BLaER1 treated with 17β-estradiol and CSF1 and Interleukin-3, amounts not matched to agents 10 nM and 100 nM (cell line): ENCODE measurements around the gene SRL.
A peak's percentile ranks its signal among the peaks of the same experiment; 100 is the strongest.
"Not testable (repeated sequence)": the region's sequence is repeated elsewhere in the genome, so short reads cannot be mapped to it uniquely, and the experiment has no call there.

Experiments
- H3K27ac ChIP-seq, 11 experiments: shearing (Covaris generic); formaldehyde crosslinking; 2 replicates each; pipeline ENCODE4 v1.8.1; 2022
- H3K27me3 ChIP-seq, 11 experiments: shearing (Covaris generic); formaldehyde crosslinking; 2 replicates each; pipeline ENCODE4 v1.8.1; 2022
- H3K36me3 ChIP-seq, 11 experiments: shearing (Covaris generic); formaldehyde crosslinking; 2 replicates each; pipeline ENCODE4 v1.8.1; 2022
- H3K4me1 ChIP-seq, 10 experiments: shearing (Covaris generic); formaldehyde crosslinking; 2 replicates each; pipeline ENCODE4 v1.8.1; 2022
- H3K4me2 ChIP-seq, 11 experiments: shearing (Covaris generic); formaldehyde crosslinking; 2 replicates each; pipeline ENCODE4 v1.8.1; 2022
- H3K4me3 ChIP-seq, 10 experiments: shearing (Covaris generic); formaldehyde crosslinking; 2 replicates each; pipeline ENCODE4 v1.8.1; 2022
- H3K9ac ChIP-seq, 11 experiments: shearing (Covaris generic); formaldehyde crosslinking; 2 replicates each; pipeline ENCODE4 v1.8.1; 2022
- H3K9me3 ChIP-seq, 11 experiments: shearing (Covaris generic); formaldehyde crosslinking; replicated peaks in 1 of 11; 2 replicates each; pipeline ENCODE4 v1.8.1; 2022
- H4K20me1 ChIP-seq, 11 experiments: shearing (Covaris generic); formaldehyde crosslinking; 2 replicates each; pipeline ENCODE4 v1.8.1; 2022
- Cebpa-rat ChIP-seq, 11 experiments: shearing (Covaris generic); IDR thresholded peaks; 2 replicates each; pipeline ENCODE4 v1.8.1; 2022

SRL gene

GRCh38 chr16:4160658-4161430 is 81.0 kb downstream of the SRL start:
- peak overlapping the region in 5 of 11 experiments; percentile 6 to 67 (median 63); a peak in 7 of 22 replicates for H3K4me2 ChIP-seq

GRCh38 chr16:4159726-4160125 is 82.2 kb downstream of the SRL start:
- Histone ChIP-seq H3K9me3 (no peaks in the 10 kb centered on the region), H4K20me1 (no peaks in the 10 kb centered on the region), H3K9ac (no peak overlapping the region), H3K4me1 (peaks cover 0 to 38% (median 10%) of the 10 kb centered on the region in 10 experiments; a peak in 11 of 20 replicates), H3K27me3 (no peaks in the 10 kb centered on the region), H3K27ac (peak overlapping the region in 1 of 11 experiments; percentile 81; a peak in 2 of 22 replicates), H3K4me2 (peak overlapping the region in 3 of 11 experiments; percentile 63 to 67 (median 65); a peak in 6 of 22 replicates), H3K4me3 (no peak overlapping the region), H3K36me3 (no peaks in the 10 kb centered on the region)
- TF ChIP-seq Cebpa-rat (IDR thresholded peaks at IDR 0.05) = no peak

More at GRCh38 chr16:4160658-4161430, 81.0 kb downstream of the SRL start:
- Histone ChIP-seq H3K9me3 (no peaks in the 10 kb centered on the region), H4K20me1 (no peaks in the 10 kb centered on the region), H3K4me3 (no peak overlapping the region), H3K4me1 (peaks cover 0 to 38% (median 10%) of the 10 kb centered on the region in 10 experiments; a peak in 11 of 20 replicates), H3K27ac (peak overlapping the region in 3 of 11 experiments; percentile 19 to 81 (median 73); a peak in 6 of 22 replicates), H3K36me3 (no peaks in the 10 kb centered on the region), H3K27me3 (no peaks in the 10 kb centered on the region), H3K9ac (peak overlapping the region in 2 of 11 experiments; percentile 34 to 54; a peak in 3 of 22 replicates)
- TF ChIP-seq Cebpa-rat (IDR thresholded peaks at IDR 0.05) = no peak

GRCh38 chr16:4158143-4159093 is 83.5 kb downstream of the SRL start:
- Histone ChIP-seq H3K4me1 (peaks cover 0 to 38% (median 10%) of the 10 kb centered on the region in 10 experiments; a peak in 11 of 20 replicates), H3K4me3 (no peak overlapping the region)
- no peak for TF ChIP-seq Cebpa-rat (IDR thresholded peaks at IDR 0.05)

DNA sequence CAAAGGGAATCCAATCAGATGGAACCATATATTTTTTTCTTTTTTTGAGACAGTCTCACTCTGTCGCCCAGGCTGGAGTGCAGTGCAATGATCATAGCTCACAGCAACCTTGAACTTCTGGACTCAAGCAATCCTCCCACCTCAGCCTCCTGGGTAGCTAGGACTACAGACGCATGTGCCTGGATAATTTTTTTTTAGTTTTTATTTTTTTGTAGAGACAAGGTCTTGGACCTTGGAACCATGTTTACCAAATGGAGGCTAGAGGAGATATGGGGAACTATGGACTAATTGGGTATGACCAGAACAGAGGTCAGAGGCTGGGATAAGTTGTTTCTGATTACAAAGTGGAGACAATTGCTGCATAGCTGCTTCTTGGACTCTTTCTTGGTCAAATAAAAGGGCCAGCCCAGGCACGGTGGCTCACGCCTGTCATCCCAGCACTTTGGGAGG is 84.5 kb downstream of the SRL start:
- Histone ChIP-seq H3K9me3 (no peaks in the 10 kb centered on the region), H3K9ac (no peak overlapping the region), H3K36me3 (no peaks in the 10 kb centered on the region), H3K27me3 (no peaks in the 10 kb centered on the region), H3K4me2 (no peak overlapping the region), H4K20me1 (no peaks in the 10 kb centered on the region), H3K4me3 (no peak overlapping the region), H3K4me1 (peaks cover 0 to 38% (median 10%) of the 10 kb centered on the region in 10 experiments; a peak in 11 of 20 replicates), H3K27ac (no peak overlapping the region)
- TF ChIP-seq Cebpa-rat (IDR thresholded peaks at IDR 0.05) = no peak

More at GRCh38 chr16:4158143-4159093, 83.5 kb downstream of the SRL start:
- H3K27ac ChIP-seq = no peak overlapping the region
- H3K9me3 ChIP-seq = no peaks in the 10 kb centered on the region
- peak overlapping the region in 5 of 11 experiments; percentile 23 to 63 (median 30); a peak in 7 of 22 replicates for H3K4me2 ChIP-seq
- H3K27me3 ChIP-seq = no peaks in the 10 kb centered on the region
- no peaks in the 10 kb centered on the region for H3K36me3 ChIP-seq
- H3K9ac ChIP-seq = no peak overlapping the region
- no peaks in the 10 kb centered on the region for H4K20me1 ChIP-seq

DNA sequence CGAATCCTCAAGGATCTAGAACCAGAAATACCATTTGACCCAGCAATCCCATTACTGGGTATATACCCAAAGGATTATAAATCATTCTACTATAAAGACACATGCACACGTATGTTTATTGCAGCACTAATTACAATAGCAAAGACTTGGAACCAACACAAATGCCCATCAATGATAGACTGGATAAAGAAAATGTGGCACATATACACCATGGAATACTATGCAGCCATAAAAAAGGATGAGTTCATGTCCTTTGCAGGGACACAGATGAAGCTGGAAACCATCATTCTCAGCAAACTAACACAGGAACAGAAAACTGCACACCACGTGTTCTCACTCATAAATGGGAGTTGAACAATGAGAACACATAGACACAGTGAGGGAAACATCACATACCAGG is 85.4 kb downstream of the SRL start:
- H3K4me2 ChIP-seq, H4K20me1 ChIP-seq, H3K27ac ChIP-seq, H3K27me3 ChIP-seq, H3K9me3 ChIP-seq, H3K4me3 ChIP-seq, H3K9ac ChIP-seq, H3K36me3 ChIP-seq: not testable (repeated sequence)
- peaks cover 0 to 35% (median 10%) of the 10 kb centered on the region in 10 experiments; a peak in 11 of 20 replicates for H3K4me1 ChIP-seq

DNA sequence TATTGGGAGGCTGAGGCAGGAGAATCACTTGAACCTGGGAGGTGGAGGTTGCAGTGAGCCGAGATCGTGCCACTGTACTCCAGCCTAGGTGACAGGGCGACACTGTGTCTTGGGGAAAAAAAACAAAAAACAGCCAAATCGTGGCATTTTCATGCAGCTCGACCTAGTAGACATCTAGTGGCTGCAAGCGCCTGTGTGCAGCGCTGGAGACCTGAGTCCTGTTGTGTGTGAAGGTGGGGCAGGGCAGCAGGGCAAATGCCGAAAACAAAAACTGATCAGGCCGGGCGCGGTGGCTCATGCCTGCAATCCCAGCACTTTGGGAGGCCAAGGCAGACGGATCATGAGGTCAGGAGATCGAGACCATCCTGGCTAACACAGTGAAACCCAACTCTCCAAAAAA is 88.5 kb downstream of the SRL start:
- not testable (repeated sequence) for H3K4me1 ChIP-seq, H3K9ac ChIP-seq, H3K4me3 ChIP-seq, H3K27me3 ChIP-seq, H3K4me2 ChIP-seq, H3K27ac ChIP-seq, H3K9me3 ChIP-seq, H3K36me3 ChIP-seq, H4K20me1 ChIP-seq

DNA sequence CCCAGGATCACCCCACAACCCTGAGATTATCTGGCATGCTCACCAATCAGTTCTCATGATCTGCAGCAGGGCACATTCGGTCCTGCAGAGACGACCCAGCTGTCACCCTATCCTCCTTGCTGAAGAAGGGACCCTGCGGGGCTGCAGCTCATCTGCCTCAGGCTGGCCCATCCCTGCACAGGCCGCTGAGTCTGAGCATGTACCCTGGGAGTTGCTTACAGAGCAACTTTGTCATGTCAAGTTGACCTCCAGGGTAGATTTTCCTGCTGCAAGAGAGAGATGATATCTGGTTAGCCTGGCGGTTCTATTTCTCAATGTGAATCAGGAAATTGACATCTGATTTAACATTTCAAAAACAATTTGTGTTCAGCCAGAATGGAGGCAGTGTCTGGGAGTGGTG is 89.6 kb downstream of the SRL start:
- Histone ChIP-seq H4K20me1 (no peaks in the 10 kb centered on the region), H3K9ac (no peak overlapping the region), H3K27ac (no peak overlapping the region), H3K27me3 (no peaks in the 10 kb centered on the region), H3K36me3 (no peaks in the 10 kb centered on the region; a peak in 1 of 22 replicates), H3K4me1 (peaks cover 0 to 8% (median 0%) of the 10 kb centered on the region in 10 experiments; a peak in 8 of 20 replicates), H3K4me2 (no peak overlapping the region), H3K4me3 (no peak overlapping the region), H3K9me3 (peaks cover 0 to 18% (median 9%) of the 10 kb centered on the region in 11 experiments; a peak in 17 of 22 replicates)
- no peak for TF ChIP-seq Cebpa-rat (IDR thresholded peaks at IDR 0.05)

- no peaks in the 10 kb centered on the region for H3K27me3 ChIP-seq
- H3K27ac ChIP-seq = no peak overlapping the region
- H3K9me3 ChIP-seq = peaks cover 0 to 25% (median 13%) of the 10 kb centered on the region in 11 experiments; a peak in 17 of 22 replicates
- no peaks in the 10 kb centered on the region; a peak in 1 of 22 replicates for H3K36me3 ChIP-seq
- H3K4me1 ChIP-seq = peaks cover 8 to 22% (median 18%) of the 10 kb centered on the region in 10 experiments
- no peak overlapping the region for H3K4me3 ChIP-seq
- no peak overlapping the region for H3K4me2 ChIP-seq
- TF ChIP-seq Cebpa-rat (IDR thresholded peaks at IDR 0.05) = no peak
- no peaks in the 10 kb centered on the region for H4K20me1 ChIP-seq
- no peak overlapping the region for H3K9ac ChIP-seq
Measured at GRCh38 chr16:4147236-4147635, 94.6 kb downstream of the SRL start.

DNA sequence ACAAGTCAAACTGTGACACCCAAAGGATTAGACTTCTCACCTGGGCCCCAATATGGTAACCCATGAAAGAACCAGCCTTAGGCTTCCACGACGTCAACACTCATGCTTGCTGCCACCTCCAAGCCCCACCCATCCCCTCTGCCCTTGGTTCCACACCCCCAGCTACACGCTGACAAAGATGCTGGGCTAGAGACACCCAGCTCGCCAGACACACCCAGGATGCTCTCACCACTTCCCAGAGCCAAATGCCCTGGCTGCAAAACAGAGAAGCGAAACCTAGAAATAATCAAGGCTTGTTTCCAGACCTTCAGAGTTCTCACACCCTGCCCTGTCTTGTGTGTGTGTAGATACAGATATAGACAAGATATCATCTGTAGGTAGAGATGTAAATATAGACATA is 99.6 kb downstream of the SRL start:
- Histone ChIP-seq H3K4me2 (peak overlapping the region in 10 of 11 experiments; percentile 5 to 63 (median 43); a peak in 15 of 22 replicates), H3K4me1 (peaks cover 17 to 47% (median 37%) of the 10 kb centered on the region in 10 experiments), H4K20me1 (no peaks in the 10 kb centered on the region), H3K4me3 (no peak overlapping the region), H3K9ac (peak overlapping the region in 3 of 11 experiments; percentile 5 to 18 (median 7); a peak in 2 of 22 replicates), H3K27me3 (no peaks in the 10 kb centered on the region), H3K36me3 (no peaks in the 10 kb centered on the region), H3K27ac (peak overlapping the region in 6 of 11 experiments; percentile 41 to 76 (median 72); a peak in 10 of 22 replicates), H3K9me3 (peaks cover 5 to 22% (median 16%) of the 10 kb centered on the region in 11 experiments; a peak in 20 of 22 replicates)
- no peak for TF ChIP-seq Cebpa-rat (IDR thresholded peaks at IDR 0.05)
